Stimulated activated naive CD4-positive, alpha-beta T cell treated with Interleukin-2 at 50 U/mL for 16 hours (primary cell): ENCODE data around the gene PDE7B.

ENCODE experiments used
- DNase-seq: peaks from one replicate; lab custom pipeline; 2025; lab: John Stamatoyannopoulos, UW

Gene PDE7B

DNA sequence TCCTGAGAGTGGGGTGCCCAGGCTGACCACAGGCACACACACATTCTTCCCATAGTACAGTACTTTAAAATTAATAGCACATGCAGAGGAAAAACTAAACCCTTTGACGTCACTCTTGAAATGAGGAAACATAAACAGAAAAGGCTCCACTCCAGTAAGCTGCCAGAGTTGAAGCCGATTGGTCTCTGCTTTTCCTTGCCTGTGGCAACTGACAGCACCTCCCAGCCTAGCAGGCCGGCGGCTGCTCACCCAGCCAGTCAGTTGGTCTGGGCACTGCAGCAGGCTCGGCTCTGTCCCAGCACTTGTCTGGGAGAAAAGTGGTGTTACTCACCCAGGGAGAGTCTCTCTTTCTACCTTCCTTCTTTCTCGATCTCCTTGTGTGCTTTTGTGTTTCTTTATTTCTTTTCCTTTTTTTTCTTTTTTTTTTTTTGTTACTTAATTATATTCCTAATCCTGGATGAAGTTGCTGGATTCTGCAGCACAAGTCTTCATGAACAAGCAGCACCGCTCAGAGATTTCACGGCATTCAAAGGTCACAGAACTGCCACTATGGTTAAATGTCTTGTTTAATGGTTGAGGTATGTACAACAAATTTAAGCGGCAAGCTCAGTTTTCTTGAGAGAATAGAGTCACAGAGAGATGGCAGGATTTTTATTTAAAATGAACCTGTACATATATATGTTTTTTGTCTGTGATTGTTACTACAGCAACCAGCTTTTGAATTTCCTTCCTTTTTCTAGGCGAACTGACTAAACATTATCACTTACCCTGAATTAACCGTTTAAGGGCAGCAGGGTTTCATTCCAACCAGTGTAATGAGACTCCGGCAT, at the start of gene PDE7B:
Gene PDE7B (plus strand): TSS at position 260 of the 830 bp plus-strand sequence.
- no peak for DNase-seq

DNA sequence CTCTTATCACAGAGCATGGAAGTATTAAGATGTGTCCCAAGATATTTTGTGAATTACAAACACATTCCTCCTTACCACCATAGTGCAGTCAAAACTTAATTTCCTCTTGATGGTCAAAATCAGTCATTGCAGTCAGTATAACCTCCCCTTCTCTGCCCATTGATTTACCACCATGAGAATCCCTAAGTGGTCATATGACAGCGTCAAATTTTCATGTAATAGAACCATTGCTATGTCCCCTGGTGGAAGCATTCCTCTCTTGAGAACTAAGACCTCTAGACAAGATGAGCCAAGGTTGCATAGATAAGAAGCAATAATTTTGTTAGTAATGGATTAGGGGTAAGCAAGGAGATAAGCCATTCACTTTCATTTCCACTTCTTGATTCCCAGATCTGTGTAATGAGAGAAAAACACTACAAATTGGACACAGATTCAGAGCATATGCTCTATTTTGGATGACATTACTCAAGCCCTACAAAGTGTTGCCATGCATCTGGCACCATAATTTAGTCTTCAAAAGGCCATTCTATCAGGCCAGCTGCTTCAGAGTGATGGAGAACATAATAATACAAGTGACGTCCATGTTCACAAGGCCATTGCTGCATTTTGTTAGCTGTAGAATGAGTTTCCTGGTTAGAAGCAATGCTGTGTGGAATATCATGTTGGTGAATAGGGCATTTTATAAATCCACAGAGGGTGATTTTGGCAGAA, 49.6 kb upstream of the PDE7B start:
- no peak for DNase-seq

DNA sequence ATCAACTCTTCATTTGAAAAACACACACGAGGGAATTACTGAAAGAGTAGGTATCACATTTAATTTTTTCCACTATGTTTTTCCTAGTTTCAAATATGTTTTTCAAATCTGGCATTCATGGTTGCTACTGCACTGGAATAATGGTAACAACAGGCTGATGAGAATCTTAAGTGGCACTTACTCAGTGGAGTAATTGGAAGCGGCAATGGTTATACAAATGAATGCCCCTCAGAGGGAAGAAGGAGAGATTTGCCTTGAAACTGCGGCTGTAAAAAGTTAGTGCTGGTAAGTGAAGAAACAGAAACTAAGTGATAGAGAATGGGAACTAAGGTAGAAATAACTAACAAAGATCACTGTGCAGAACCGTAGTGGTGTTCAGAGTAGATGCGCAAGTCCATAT, 41.0 kb upstream of the PDE7B start:
- DNase-seq = no peak

DNA sequence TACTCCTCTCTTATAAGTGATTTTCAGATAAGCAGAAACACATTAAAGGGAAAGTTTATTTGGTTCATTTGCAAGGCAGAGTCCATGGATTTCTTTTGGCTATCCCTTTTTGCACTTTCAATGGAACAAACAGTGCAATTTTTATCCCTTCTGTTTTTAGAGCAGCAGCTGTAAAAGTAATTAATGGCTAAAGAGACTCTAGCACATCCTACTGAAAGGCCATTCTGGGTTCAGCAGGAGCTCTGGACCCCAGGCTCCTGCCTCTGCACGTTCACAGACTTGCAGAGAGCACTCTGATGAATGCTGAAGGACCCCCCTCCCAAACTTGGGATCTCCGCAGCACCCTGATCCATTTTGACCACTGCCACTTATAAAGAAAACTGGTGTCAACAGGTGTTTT, 40.3 kb upstream of the PDE7B start:
- no peak for DNase-seq

DNA sequence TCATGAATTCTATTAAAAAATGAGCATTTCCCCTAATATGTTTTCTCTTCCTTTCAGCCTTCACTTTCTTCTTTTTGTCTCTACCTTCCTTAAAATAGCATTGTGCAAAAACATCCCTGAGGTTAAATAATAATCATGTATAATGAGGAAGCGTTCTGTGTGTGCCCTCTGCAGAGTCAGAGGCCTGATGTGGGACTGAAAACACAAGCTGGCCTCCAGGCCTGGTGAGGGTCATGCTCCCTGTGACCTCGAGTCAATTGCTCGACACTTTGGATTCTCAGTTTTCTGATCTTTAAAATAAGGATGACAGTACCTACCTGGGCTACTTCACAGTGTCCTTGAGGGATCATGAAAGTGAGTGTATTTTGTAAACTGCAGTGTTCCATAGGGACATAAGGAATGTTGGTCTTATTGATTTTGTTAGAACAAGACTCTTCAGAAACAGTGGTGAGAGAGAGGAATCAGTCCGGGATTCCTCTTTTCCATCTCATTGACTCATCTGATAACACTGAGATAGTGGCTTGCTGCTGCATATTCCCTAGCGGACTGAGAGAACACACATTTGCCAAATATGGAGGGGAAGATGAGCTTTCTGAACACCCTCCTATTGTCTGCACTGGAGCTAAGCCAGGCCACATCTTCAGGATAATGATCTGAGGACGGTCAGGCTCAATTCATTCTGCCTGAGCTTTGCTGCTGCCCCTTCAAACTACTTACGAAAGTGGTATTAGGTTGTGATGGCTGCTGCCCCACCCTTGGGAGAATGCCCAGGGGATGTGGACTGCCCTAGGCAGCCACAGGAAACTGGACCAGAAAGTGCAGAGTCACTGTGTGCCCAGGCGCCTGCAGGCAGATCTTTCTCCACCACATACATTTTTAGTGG, 39.6 kb upstream of the PDE7B start:
- DNase-seq = no peak

DNA sequence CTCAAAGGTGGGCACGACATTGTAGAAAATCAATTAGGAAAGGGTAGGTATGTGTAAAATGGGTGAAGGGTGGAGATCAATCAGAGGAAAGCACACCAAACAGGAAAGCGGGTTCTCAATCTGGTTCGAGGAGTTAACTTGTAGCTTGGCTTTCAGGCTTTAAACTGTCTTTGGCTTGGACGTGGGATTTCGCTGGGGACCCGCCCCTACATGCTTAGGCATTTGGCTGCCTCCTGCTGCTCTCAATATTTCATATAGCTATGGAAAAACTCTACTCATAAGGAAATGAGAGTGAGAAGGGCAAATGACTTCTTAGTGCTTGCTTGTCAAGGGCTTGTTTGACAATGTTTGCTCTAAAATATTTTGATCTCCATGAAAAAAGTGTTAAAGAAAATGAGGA, 38.1 kb upstream of the PDE7B start:
- DNase-seq = no peak

DNA sequence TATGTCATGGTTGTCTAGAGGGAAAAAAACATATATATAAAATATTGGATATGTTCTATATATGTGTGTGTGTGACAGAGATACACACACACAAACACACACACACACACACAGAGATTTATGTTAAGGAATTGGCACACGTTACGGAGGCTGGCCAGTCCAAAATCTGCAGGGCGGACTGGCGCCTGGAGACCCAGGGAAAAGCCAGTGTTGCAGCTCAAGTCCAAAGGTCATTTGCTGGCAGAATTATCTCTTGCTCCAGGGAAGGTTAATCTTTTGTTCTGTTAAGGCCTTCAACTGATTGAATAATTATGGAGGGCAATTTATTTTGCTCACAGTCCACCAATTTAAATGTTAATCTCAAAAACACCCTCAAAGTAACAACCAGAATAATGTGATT, 37.5 kb upstream of the PDE7B start:
- no peak for DNase-seq

DNA sequence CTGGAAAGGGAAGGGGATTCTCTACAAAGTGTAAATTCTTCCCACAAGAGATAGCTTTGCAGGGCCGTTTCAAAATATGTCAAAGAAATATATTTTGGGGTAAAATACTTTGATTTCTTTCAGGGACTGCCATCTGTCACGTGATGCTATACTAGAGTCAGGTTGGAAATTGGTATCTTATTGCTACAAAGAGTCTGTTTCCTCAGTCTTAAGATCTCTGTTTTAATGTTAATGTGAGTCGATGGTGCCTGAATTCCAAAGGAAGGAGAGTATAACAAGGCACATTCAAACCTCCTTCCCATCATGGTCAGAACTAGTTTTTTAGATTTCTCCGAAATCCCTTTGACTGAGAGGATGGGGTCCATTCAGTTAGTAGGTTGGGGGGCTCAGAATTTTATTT, 36.3 kb upstream of the PDE7B start:
- DNase-seq = no peak

DNA sequence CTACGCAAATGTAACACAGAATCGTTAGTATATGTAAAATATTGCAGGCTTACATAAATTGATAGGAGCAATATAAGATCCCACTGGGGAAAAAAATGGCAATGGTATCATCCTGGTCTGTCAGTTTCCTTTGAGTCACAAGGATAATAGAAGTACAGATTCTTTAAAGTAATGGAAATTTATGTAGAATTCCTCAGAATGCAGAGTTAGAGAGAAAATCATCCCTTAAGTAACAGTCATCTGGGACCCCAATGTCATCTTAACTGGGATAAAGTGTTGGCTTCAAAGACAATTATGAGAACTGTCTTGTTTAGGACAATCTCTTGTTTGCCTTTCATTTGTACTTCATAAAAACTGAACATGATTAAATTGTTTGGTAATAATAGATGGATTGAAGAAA, 34.5 kb upstream of the PDE7B start:
- no peak for DNase-seq

DNA sequence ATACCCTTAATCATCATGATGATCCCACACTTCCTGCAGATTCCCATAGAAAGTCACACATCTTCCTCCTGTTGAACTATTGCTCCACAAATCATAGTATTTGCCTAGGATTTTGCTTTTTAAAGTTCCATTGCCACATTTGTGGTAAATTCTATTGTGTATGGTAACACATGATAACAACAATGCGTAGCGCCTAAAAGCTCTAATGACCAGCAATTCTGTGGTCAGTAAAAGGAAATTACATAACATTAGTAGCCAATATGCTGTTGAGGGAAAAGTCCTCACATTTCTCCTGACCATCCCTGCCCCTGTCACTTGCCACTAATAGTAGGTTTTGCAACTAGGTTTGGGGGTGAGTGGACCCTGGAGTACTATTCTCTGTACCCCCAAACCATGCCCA, 31.8 kb upstream of the PDE7B start:
- no peak for DNase-seq

DNA sequence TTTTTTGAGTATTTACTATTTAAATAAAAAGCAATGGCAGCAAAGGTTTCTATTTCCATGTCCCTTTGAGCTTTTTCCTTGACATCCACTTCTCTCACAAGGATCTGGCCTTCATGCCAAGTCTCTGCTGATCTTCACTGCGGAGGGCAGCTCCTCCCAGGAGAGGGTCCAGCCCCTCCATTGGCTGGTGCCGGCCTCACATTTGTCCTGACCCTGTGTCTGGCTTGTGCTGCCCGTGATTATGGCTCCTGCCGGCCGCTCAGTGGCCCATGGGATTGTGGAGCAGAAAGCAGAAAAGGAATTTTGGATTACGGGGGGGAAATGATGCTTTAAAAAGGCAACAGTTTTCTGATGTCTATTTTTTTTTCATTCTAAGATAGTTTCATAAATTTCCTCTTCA, 31.2 kb upstream of the PDE7B start:
- no peak for DNase-seq

DNA sequence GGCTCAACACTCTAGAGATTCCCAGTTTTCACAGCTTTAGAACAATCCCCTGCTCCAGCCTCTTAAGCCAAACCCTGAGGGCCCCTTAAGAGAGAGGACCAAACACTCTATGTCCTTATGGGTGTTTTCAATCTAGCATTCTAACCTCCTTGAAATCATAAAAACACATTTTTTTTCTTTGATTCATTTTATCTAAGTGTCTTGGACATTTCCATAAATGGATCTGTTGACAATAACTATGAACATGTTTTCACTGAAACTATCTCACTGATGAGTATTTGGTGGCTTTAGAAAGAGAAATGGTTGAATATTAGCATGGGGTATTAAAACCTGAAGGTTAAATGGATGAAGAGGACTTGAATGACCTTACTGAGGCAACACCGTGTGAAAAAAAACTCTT, 27.6 kb upstream of the PDE7B start:
- no peak for DNase-seq

DNA sequence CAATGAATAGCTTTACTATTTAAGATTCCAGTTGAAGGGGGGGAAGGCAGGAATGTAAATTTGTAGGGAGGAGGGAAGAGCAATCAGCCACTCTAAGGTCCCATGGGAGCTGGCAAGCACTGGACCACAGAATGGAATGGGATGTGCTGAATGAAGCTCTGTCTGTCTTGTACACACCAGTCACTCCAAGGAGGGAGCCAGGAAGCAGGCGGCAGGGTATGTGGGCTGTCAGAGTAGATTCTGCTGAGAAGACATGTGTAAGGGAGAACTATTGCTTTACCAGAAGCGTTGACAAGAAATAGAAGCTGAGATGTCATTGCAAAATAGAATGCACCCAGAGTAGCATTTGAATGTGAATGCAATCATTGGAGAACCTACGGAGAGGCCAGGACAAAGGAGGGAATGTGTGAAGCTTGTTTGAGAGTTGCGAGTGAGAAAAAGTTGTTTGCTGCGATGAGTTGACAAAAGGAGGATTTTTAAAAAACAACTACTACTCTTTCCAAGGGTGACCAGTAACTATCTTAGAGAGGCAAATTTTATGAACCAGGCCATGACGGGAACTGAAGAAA, 25.2 kb upstream of the PDE7B start:
- no peak for DNase-seq

DNA sequence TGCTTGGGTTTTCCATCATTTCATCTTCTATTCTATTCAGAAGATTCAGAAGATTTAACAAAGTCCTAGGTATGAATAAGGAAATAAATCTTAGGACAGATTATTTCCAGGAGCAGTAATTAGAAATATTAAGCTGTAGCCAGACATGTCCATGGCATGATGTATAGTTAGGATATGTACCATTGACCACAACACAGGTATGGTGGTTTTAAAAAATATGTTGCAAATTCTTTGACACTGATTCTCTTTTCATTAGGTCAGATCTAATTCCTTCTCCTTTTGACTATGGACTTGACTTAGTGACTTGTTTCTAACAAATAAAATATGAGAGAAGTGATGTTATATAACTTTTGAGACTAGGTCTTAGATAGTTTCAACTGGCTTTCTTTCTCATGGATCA, 23.5 kb upstream of the PDE7B start:
- no peak for DNase-seq

DNA sequence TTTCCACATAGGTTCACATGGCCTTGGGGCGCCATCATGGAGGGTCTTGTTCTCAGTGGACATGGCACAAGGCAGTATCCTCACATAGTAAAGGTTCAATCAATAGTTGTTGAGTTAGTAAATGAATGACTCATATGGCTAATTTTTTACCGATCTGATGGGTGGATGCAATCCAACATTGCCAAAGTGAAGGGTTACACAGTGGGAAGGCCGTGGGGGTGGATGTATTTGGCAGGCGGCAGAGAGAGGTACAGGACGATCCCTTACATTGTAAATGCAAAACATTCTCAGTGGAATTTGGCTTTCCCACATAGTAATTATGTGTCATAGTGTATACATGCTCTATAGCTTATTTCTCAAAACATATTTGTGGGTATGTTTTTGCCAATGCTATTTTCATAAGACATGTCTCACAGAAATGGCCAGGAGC, 21.0 kb upstream of the PDE7B start:
- no peak for DNase-seq

DNA sequence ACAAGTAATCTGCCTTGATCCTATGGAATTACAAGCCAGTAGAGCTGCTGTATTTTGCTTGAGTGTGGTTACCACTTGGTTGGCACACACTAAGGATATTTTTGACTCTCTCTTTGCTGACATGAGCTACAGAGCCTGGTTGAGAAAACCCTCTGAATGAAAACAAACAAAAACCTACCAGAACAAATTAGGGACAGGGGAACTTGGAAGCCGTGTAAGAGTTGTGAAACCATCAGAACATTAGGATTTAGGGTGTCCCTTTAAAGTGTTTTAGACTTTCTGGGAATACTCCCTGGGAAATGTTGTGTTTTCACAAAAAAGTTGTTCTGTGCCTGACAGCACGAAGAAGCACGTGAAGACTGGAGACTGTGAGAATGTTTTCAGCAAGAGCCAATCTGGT, 20.5 kb upstream of the PDE7B start:
- no peak for DNase-seq

DNA sequence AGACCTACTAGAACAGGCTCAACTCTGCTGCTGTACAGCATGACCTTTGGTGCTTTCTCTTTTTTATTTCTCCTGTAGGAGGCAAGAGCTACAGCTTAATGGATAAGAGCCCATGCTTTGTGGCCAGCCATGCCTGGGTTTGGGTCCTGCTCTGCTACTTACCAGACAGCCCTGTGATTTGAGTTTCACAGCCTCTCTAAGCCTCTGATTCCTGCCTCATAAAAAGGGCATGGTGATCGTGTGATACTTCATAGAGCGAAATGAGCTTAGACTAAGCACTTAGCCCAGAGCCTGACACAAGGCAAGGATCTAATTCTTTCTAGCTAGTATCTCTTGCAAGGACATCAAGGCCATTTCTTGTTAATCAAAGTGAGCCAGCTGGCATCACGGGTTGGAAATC, 19.3 kb upstream of the PDE7B start:
- no peak for DNase-seq

DNA sequence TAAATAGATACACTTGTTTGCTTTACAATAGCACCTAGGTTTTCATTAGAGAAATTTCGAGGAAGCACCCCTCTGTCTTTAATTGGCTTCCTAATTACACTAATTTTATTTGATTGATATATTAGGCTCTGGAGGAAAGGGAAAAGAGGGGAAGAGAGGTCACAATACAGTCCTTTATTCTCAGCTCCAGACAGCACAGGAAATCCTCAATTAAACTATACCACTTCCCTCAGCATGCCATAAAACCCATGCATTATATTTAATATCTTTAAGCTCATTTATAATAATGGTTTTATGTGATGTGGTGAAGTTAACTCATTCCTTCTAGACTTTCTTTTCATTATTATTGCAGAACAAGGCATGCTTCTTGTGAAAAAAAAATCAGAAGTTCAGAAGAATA, 17.7 kb upstream of the PDE7B start:
- no peak for DNase-seq

DNA sequence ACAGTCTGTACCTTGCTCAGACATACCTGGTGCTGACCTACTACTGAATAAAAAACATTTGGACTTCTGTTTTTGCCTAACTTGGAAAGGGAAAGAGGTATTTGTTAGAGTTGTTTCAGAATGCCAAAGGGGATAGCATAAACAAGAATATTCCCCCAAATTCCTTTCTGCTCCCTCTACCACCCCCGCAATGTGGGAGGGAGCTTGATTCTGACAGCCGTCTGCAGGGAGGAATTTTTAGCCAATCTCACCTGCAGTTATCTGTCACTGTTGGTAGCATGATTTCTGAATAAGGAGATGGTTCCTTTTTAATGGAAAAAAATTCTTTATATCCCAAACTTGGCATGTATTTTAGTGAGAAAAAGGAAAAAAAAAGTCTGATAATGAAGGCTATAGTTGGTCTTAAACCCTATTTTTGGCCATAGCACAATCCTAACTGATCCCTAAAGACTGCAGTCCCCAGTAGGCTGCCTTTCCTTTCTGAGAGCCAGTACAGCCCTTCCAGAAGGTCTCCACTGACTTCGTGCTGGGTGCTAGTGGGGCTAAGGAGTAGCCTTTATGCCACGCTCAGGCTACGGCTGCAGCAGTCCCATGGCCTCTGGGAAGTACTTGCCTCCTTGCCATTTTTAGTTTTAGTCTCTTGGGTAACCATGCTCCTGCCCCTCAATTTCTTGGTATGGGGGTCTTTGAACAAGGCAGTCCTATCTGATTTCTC, 13.6 kb upstream of the PDE7B start:
- DNase-seq = no peak

DNA sequence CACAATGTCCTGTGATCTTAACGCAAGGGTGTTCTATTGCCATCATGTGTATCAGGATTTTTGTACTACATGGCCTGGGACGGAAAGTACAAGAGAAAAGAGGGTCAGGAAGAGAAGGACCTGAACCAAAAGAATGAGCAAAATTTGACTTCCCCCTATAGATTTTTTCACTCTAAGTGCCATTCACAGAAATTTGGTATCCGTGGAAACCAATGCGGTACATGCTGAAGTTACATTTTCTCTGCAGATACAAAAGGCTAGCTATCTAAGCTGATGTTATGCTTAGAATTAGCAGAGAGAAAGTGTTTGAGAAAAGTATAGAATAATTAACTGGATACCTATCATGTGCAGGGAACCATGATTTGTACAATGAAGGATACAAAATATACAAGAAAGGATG, 12.4 kb upstream of the PDE7B start:
- no peak for DNase-seq

DNA sequence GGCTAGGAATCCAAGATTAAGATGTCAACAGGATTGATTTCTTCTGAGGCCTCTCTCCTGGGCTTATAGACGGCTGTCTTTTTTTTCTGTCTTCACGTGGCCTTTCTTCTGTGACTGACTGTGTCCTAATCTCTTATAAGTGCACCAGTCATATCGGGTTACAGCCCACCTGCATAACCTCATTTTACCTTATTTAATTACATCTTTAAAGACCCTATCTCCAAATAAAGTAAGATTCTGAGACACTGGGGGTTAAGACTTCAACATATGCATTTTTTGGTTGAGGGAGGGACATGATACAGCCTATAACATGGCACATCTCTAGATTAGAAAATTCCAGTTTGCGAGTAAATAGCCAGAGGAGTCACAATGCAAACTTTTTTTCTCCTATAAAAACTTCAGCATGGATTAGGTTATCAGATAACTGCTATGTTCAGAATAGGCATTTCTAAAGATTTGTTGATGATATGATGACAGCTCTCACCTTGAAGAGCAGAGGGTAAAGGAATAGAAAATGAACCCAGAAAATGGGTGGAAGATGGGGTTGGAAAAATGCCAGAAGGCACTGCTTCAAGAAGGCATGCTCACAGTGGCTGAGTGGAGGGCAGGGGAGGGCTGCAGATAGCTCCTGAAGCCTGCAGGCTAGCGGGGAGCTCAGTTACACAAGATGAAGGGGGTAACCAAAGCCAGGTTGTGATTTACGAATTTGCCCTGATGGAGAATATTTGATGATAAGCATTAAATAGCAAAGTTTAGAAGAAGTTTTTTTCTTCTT, 8.7 kb upstream of the PDE7B start:
- DNase-seq = no peak
